Astrocyte (in vitro differentiated cells and primary cell): ENCODE data around the gene NRP1. TPM values are rescaled to one million over a fixed set of nuclear protein-coding genes. Genes with fewer than 3 reads are reported as not detected.

Experiments used
- DNase-seq: peaks from one replicate; pipeline ENCODE4 v3.0.0-alpha.2; 2010; ENCODE audit warnings: low read depth
- FAIRE-seq: peaks from 2 replicates; lab custom pipeline; 2011; peaks lifted over from hg19 to GRCh38; lab: Jason Lieb, UNC
- H2AFZ ChIP-seq: 2 replicates; pipeline ENCODE4 v1.6.0; 2012; ENCODE audit warnings: low read depth, low read length, inconsistent platforms
- H3K27ac ChIP-seq: 2 replicates; pipeline ENCODE4 v1.5.1; 2011; ENCODE audit warnings: low read depth, low read length, inconsistent platforms
- H3K27me3 ChIP-seq: 2 replicates; pipeline ENCODE4 v1.6.0; 2011; ENCODE audit warnings: low read length, inconsistent platforms; ENCODE audit not compliant: insufficient read depth
- H3K36me3 ChIP-seq: 2 replicates; pipeline ENCODE4 v1.5.1; 2011; ENCODE audit warnings: low read length, inconsistent platforms; ENCODE audit not compliant: insufficient read depth
- H3K4me1 ChIP-seq: 2 replicates; pipeline ENCODE4 v1.5.1; 2011; ENCODE audit warnings: low read length, inconsistent platforms; ENCODE audit not compliant: insufficient read depth
- H3K4me2 ChIP-seq: 2 replicates; pipeline ENCODE4 v1.6.0; 2012; ENCODE audit warnings: low read length, inconsistent platforms
- H3K4me3 ChIP-seq: 2 replicates; pipeline ENCODE4 v1.5.1; 2011; ENCODE audit warnings: low read depth, mild to moderate bottlenecking, low read length, inconsistent platforms; ENCODE audit not compliant: insufficient read depth
- H3K79me2 ChIP-seq: 2 replicates; pipeline ENCODE4 v1.6.0; 2012; ENCODE audit warnings: mild to moderate bottlenecking, low read length, inconsistent platforms; ENCODE audit not compliant: insufficient read depth
- H3K9ac ChIP-seq: 2 replicates; pipeline ENCODE4 v1.6.0; 2012; ENCODE audit warnings: mild to moderate bottlenecking, low read length, inconsistent platforms
- H3K9me3 ChIP-seq: 2 replicates; pipeline ENCODE4 v1.5.1; 2012; ENCODE audit warnings: low read depth, mild to moderate bottlenecking, low read length, inconsistent platforms; ENCODE audit not compliant: insufficient read depth
- H4K20me1 ChIP-seq: 2 replicates; pipeline ENCODE4 v1.6.0; 2012; ENCODE audit warnings: low read length, inconsistent platforms; ENCODE audit not compliant: insufficient read depth
- H3K27ac Mint-ChIP-seq: one replicate; pipeline ENCODE4 v1.8.0; 2021; ENCODE audit warnings: mild to moderate bottlenecking, mixed read lengths; ENCODE audit not compliant: unreplicated experiment
- H3K27me3 Mint-ChIP-seq: one replicate; pipeline ENCODE4 v1.8.0; 2021; ENCODE audit warnings: low read depth, mixed read lengths; ENCODE audit not compliant: unreplicated experiment
- H3K36me3 Mint-ChIP-seq: one replicate; pipeline ENCODE4 v1.8.0; 2021; ENCODE audit warnings: low read depth, mixed read lengths; ENCODE audit not compliant: unreplicated experiment
- H3K4me1 Mint-ChIP-seq: one replicate; pipeline ENCODE4 v1.8.0; 2021; ENCODE audit warnings: low read depth, mixed read lengths; ENCODE audit not compliant: unreplicated experiment
- H3K4me3 Mint-ChIP-seq: one replicate; pipeline ENCODE4 v1.8.0; 2021; ENCODE audit warnings: mild to moderate bottlenecking, moderate library complexity, mixed read lengths; ENCODE audit not compliant: unreplicated experiment
- H3K9me3 Mint-ChIP-seq: one replicate; pipeline ENCODE4 v1.8.0; 2021; ENCODE audit warnings: mild to moderate bottlenecking, mixed read lengths; ENCODE audit not compliant: unreplicated experiment
- CTCF ChIP-seq: IDR thresholded peaks from 2 replicates; pipeline ENCODE4 v1.5.1; 2011; ENCODE audit warnings: low read depth, mild to moderate bottlenecking, inconsistent platforms, low read length, moderate library complexity; ENCODE audit not compliant: insufficient read depth
- EZH2 ChIP-seq: IDR thresholded peaks from 2 replicates; pipeline ENCODE4 v1.6.1; 2012; ENCODE audit warnings: mild to moderate bottlenecking, low read length, inconsistent platforms; ENCODE audit not compliant: insufficient read depth
- total RNA-seq: library from RNA; stranded (reverse); gene quantifications from 2 replicates; pipeline ENCODE4 v1.2.1, GENCODE V29; 2021

The NRP1 gene
- total RNA-seq, 1 donor from 2014 or later: 59.4 TPM

GRCh38 chr10:33245343-33245742, 89.1 kb downstream of the NRP1 start:
- Histone ChIP-seq H3K27ac (no peak overlapping the region), H3K36me3 (peaks cover 33% of the 10 kb centered on the region), H3K4me2 (no peak overlapping the region), H3K9ac (no peak overlapping the region), H3K4me1 (peaks cover 27% of the 10 kb centered on the region), H2AFZ (no peak overlapping the region), H3K4me3 (no peak overlapping the region), H3K27me3 (no peaks in the 10 kb centered on the region), H4K20me1 (no peaks in the 10 kb centered on the region), H3K9me3 (no peaks in the 10 kb centered on the region), H3K79me2 (peaks cover 8% of the 10 kb centered on the region)
- Mint-ChIP-seq H3K9me3 (no peaks in the 10 kb centered on the region), H3K27ac (no peak overlapping the region), H3K4me1 (peaks cover 36% of the 10 kb centered on the region), H3K36me3 (peaks cover 11% of the 10 kb centered on the region), H3K4me3 (no peak overlapping the region), H3K27me3 (no peaks in the 10 kb centered on the region)
- TF ChIP-seq CTCF (no peak), EZH2 (no peak)
- FAIRE-seq (no peak), DNase-seq (no peak)

GRCh38 chr10:33244354-33244967, 90.0 kb downstream of the NRP1 start:
- Histone ChIP-seq H3K9me3 (no peaks in the 10 kb centered on the region), H3K79me2 (peaks cover 5% of the 10 kb centered on the region), H3K36me3 (peaks cover 24% of the 10 kb centered on the region), H3K4me2 (no peak overlapping the region), H3K9ac (no peak overlapping the region), H4K20me1 (no peaks in the 10 kb centered on the region), H3K27me3 (no peaks in the 10 kb centered on the region), H3K4me1 (peaks cover 35% of the 10 kb centered on the region), H2AFZ (no peak overlapping the region), H3K27ac (no peak overlapping the region), H3K4me3 (no peak overlapping the region)
- Mint-ChIP-seq H3K27me3 (no peaks in the 10 kb centered on the region), H3K9me3 (no peaks in the 10 kb centered on the region), H3K36me3 (peaks cover 7% of the 10 kb centered on the region), H3K4me1 (peaks cover 43% of the 10 kb centered on the region), H3K27ac (no peak overlapping the region), H3K4me3 (no peak overlapping the region)
- DNase-seq (no peak), FAIRE-seq (no peak)
- TF ChIP-seq CTCF: no peak
- no peak for TF ChIP-seq EZH2

GRCh38 chr10:33243703-33244102, 90.8 kb downstream of the NRP1 start:
- Histone ChIP-seq H3K4me2 (no peak overlapping the region), H3K9ac (no peak overlapping the region), H3K79me2 (peaks cover 5% of the 10 kb centered on the region), H2AFZ (no peak overlapping the region), H3K9me3 (no peaks in the 10 kb centered on the region), H3K4me1 (peaks cover 35% of the 10 kb centered on the region), H4K20me1 (no peaks in the 10 kb centered on the region), H3K36me3 (peaks cover 22% of the 10 kb centered on the region), H3K4me3 (no peak overlapping the region), H3K27me3 (no peaks in the 10 kb centered on the region), H3K27ac (no peak overlapping the region)
- H3K27ac Mint-ChIP-seq: no peak overlapping the region
- H3K9me3 Mint-ChIP-seq: no peaks in the 10 kb centered on the region
- peaks cover 7% of the 10 kb centered on the region for H3K36me3 Mint-ChIP-seq
- no peak overlapping the region for H3K4me3 Mint-ChIP-seq
- FAIRE-seq (no peak), DNase-seq (no peak)
- TF ChIP-seq CTCF: no peak
- no peak for TF ChIP-seq EZH2
- H3K4me1 Mint-ChIP-seq: peaks cover 43% of the 10 kb centered on the region
- H3K27me3 Mint-ChIP-seq: no peaks in the 10 kb centered on the region
